ENCODE data around the gene DARS2.
A peak's percentile ranks its signal among the peaks of the same experiment; 100 is the strongest.
"Not testable (repeated sequence)": the region's sequence is repeated elsewhere in the genome, so short reads cannot be mapped to it uniquely, and the experiment has no call there.

The DARS2 gene

DNA sequence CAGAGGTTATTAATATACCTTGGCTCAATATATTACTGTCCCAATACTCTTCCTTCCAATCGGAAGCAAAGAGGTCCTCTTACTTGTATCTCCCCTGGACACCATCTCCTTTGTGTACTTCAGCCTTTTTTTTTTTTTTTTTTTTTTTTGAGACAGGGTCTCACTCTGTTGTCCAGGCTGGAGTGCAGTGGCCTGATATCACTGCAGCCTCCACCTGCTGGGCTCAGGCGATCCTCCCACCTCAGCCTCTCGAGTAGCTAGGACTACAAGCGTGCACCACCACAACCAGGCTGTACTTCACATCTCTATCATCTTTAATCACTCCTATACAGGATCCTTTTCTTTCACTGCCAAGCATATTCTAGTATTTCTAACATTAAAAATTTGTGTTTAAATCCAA lies 2.8 kb upstream of the DARS2 start:
- Histone ChIP-seq H3K27ac (ENCODE audit: low read depth, low read length) (no peak overlapping the region), H3K36me3 (ENCODE audit: control insufficient read depth, insufficient read depth, low read length) (peaks cover 25% of the 10 kb centered on the region), H3K4me3 (ENCODE audit: low read depth, low read length) (no peak overlapping the region), H3K9me3 (ENCODE audit: control insufficient read depth, insufficient read depth, low read depth, low read length) (no peaks in the 10 kb centered on the region), H3K9ac (ENCODE audit: low read length) (no peak overlapping the region), H3K4me1 (ENCODE audit: control insufficient read depth, insufficient read depth, low read length) (peaks cover 6% of the 10 kb centered on the region; the same call in 1 of the 2 replicates), H3K27me3 (ENCODE audit: control insufficient read depth, insufficient read depth, low read length) (no peaks in the 10 kb centered on the region)

DNA sequence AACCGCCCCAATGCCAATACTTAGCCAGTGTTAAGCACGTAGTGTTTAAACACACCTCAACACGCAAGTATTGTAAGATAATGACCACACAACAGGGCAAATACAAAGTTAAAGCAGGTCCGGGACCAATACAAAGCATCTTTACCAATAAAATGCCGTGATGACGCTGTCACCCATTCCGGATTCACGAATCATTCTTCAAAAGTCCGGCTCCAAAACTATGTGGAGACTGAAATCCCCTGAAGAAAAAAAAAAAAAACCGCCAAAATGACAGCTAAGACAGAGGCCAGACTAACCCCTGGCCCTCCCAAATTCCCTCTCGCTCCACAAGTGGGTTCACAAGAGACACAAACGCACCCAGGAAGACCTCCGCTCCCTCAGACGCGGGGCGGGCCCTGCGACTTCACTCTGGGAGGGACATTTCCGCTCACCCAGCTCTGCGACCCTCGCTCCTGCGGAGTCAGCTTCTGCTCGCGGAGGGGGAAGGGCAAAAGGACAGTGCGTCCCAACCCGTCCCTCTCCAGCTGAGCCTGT lies 625 bp upstream of the DARS2 start:
- Histone ChIP-seq H3K9ac (ENCODE audit: low read length) (peak overlapping the region; percentile 95), H3K9me3 (ENCODE audit: control insufficient read depth, insufficient read depth, low read depth, low read length) (no peaks in the 10 kb centered on the region), H3K36me3 (ENCODE audit: control insufficient read depth, insufficient read depth, low read length) (peaks cover 21% of the 10 kb centered on the region), H3K27me3 (ENCODE audit: control insufficient read depth, insufficient read depth, low read length) (no peaks in the 10 kb centered on the region), H3K27ac (ENCODE audit: low read depth, low read length) (peak overlapping the region; percentile 82), H3K4me1 (ENCODE audit: control insufficient read depth, insufficient read depth, low read length) (peaks cover 6% of the 10 kb centered on the region; the same call in 1 of the 2 replicates), H3K4me3 (ENCODE audit: low read depth, low read length) (peak overlapping the region; percentile 82)

DNA sequence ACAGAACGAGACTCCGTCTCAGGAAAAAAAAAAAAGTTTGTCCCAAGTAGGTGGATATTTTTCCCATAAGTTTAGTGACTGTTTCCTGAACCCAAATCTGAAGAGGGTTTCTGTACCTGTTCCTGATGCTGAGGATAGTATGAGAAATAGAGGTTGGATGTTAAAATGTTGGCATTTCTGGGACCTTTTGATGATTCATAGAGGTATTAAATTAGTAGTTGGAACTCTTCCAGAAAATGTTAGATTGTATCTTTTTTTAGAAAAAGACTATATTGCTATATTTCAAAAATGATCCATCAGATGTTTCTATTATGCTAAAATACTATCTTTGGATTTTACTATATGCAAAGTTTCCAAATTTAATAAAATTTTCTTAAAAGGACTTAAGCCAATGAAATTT lies 3.1 kb downstream of the DARS2 start:
- H3K9me3 ChIP-seq (ENCODE audit: control insufficient read depth, insufficient read depth, low read depth, low read length), result no peaks in the 10 kb centered on the region
- H3K27me3 ChIP-seq (ENCODE audit: control insufficient read depth, insufficient read depth, low read length), result no peaks in the 10 kb centered on the region
- peaks cover 6% of the 10 kb centered on the region; the same call in 1 of the 2 replicates for H3K4me1 ChIP-seq (ENCODE audit: control insufficient read depth, insufficient read depth, low read length)
- H3K36me3 ChIP-seq (ENCODE audit: control insufficient read depth, insufficient read depth, low read length), result peaks cover 24% of the 10 kb centered on the region
- H3K4me3 ChIP-seq (ENCODE audit: low read depth, low read length), result no peak overlapping the region
- no peak overlapping the region for H3K27ac ChIP-seq (ENCODE audit: low read depth, low read length)
- H3K9ac ChIP-seq (ENCODE audit: low read length), result no peak overlapping the region

DNA sequence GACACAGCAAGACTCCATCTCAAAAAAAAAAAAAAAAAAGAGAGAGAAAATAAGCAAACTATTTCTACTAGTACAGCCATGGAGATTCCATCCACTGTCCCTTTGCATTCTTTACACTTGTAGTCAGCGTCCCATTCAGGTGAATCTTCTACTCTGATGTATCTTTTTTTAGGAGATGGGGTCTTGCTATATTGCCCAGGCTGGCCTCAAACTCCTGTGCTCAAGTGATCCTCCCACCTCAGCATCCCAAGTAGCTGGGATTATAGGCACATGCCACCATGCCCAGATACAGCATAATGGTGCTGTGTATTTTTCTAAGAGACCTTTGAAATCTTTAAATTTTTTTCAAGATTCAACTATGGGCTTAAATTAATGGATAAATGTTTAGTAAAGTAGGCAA lies 8.3 kb downstream of the DARS2 start:
- no peaks in the 10 kb centered on the region for H3K27me3 ChIP-seq (ENCODE audit: control insufficient read depth, insufficient read depth, low read length)
- H3K27ac ChIP-seq (ENCODE audit: low read depth, low read length), result no peak overlapping the region
- peaks cover 59% of the 10 kb centered on the region for H3K36me3 ChIP-seq (ENCODE audit: control insufficient read depth, insufficient read depth, low read length)
- H3K9me3 ChIP-seq (ENCODE audit: control insufficient read depth, insufficient read depth, low read depth, low read length), result no peaks in the 10 kb centered on the region
- H3K4me3 ChIP-seq (ENCODE audit: low read depth, low read length), result no peak overlapping the region
- no peaks in the 10 kb centered on the region for H3K4me1 ChIP-seq (ENCODE audit: control insufficient read depth, insufficient read depth, low read length)
- H3K9ac ChIP-seq (ENCODE audit: low read length), result no peak overlapping the region

DNA sequence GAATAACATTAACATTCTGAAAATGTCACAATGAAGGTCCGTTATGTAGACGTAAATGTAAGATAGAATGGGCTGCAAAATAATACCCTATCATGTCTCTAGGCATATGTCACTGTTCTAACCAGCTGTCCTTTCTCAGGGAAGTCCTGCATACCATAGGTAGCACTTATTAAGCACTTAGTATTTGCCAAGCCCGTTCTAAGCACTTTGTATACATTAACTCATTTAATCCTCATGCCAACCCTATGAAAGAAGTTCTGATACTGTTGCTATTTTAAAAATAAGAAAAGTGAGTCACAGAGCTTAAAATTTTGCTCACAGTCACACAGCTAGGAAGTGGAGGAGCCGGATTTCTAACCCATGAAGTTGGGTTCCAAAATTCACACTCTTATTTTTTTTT lies 27.6 kb downstream of the DARS2 start:
- Histone ChIP-seq H3K4me1 (ENCODE audit: control insufficient read depth, insufficient read depth, low read length) (peaks cover 14% of the 10 kb centered on the region), H3K27ac (ENCODE audit: low read depth, low read length) (no peak overlapping the region), H3K9ac (ENCODE audit: low read length) (no peak overlapping the region), H3K4me3 (ENCODE audit: low read depth, low read length) (no peak overlapping the region), H3K27me3 (ENCODE audit: control insufficient read depth, insufficient read depth, low read length) (no peaks in the 10 kb centered on the region), H3K9me3 (ENCODE audit: control insufficient read depth, insufficient read depth, low read depth, low read length) (no peaks in the 10 kb centered on the region), H3K36me3 (ENCODE audit: control insufficient read depth, insufficient read depth, low read length) (peaks cover 43% of the 10 kb centered on the region)

DNA sequence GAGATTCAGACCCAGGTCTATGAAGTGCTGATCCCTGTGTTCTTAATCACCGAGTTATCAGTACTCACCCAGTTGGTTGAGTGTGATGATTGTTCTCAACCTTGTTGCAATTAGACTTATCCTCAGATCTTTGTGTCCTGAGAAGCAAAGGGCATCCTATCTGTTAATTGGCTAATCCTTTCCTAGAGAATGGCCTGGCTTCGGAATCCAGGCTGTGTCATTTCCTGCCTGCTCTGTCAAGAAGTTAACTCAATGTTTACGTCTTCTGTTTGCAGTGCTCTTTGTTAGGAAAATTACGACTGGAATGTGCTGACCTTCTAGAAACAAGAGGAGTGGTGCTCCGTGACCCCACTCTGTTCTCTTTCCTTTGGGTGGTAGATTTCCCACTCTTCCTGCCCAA lies 28.6 kb downstream of the DARS2 start:
- Histone ChIP-seq H3K9me3 (ENCODE audit: control insufficient read depth, insufficient read depth, low read depth, low read length) (no peaks in the 10 kb centered on the region), H3K27me3 (ENCODE audit: control insufficient read depth, insufficient read depth, low read length) (no peaks in the 10 kb centered on the region), H3K36me3 (ENCODE audit: control insufficient read depth, insufficient read depth, low read length) (peaks cover 52% of the 10 kb centered on the region), H3K9ac (ENCODE audit: low read length) (no peak overlapping the region), H3K27ac (ENCODE audit: low read depth, low read length) (peak overlapping the region; percentile 77), H3K4me1 (ENCODE audit: control insufficient read depth, insufficient read depth, low read length) (peaks cover 14% of the 10 kb centered on the region), H3K4me3 (ENCODE audit: low read depth, low read length) (no peak overlapping the region)

DNA sequence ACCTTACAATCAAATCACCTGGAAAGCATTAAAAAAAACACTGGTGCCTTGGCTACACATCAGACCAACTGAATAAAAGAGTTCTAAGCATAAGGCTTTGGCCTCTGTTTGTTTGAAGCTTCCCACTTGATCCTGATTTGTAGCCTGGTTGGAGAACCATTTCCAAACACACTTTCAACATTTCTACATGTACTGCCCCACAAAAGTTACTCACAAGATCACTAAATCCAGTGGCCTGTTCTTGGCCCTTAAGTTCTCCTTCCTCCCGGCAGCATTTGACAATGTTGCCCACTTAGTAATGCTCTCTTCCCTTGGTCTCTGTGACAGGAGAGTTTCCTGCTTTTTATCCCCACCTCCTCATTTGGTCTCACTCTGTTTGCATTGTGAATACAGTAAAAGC lies 31.5 kb downstream of the DARS2 start:
- H3K4me3 ChIP-seq (ENCODE audit: low read depth, low read length), result no peak overlapping the region
- no peak overlapping the region for H3K9ac ChIP-seq (ENCODE audit: low read length)
- H3K27me3 ChIP-seq (ENCODE audit: control insufficient read depth, insufficient read depth, low read length), result no peaks in the 10 kb centered on the region
- H3K4me1 ChIP-seq (ENCODE audit: control insufficient read depth, insufficient read depth, low read length), result peaks cover 14% of the 10 kb centered on the region
- H3K9me3 ChIP-seq (ENCODE audit: control insufficient read depth, insufficient read depth, low read depth, low read length), result no peaks in the 10 kb centered on the region
- H3K36me3 ChIP-seq (ENCODE audit: control insufficient read depth, insufficient read depth, low read length), result peaks cover 66% of the 10 kb centered on the region
- no peak overlapping the region for H3K27ac ChIP-seq (ENCODE audit: low read depth, low read length)

DNA sequence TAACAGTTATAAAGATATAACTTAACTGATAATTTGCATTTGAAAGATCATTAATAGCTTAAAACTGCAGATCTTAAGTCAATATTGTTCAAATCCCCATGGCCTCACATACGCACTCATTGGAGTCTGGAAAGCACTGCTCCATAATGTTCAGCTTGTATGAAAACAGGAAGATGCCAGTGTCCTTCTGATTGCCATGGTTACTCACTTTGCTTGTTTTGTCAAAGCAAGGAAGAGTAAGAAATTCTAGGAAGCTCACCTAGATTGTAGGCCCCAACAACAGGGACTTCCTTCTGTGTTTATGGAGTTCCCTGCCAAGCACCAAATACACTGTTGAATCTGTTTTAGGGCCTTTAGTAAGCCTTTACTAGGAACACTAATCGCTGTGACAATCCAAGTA lies 32.4 kb downstream of the DARS2 start:
- Histone ChIP-seq H3K36me3 (ENCODE audit: control insufficient read depth, insufficient read depth, low read length) (peaks cover 61% of the 10 kb centered on the region), H3K4me3 (ENCODE audit: low read depth, low read length) (no peak overlapping the region), H3K9me3 (ENCODE audit: control insufficient read depth, insufficient read depth, low read depth, low read length) (no peaks in the 10 kb centered on the region), H3K27me3 (ENCODE audit: control insufficient read depth, insufficient read depth, low read length) (no peaks in the 10 kb centered on the region), H3K9ac (ENCODE audit: low read length) (no peak overlapping the region), H3K4me1 (ENCODE audit: control insufficient read depth, insufficient read depth, low read length) (peaks cover 14% of the 10 kb centered on the region), H3K27ac (ENCODE audit: low read depth, low read length) (no peak overlapping the region)

DNA sequence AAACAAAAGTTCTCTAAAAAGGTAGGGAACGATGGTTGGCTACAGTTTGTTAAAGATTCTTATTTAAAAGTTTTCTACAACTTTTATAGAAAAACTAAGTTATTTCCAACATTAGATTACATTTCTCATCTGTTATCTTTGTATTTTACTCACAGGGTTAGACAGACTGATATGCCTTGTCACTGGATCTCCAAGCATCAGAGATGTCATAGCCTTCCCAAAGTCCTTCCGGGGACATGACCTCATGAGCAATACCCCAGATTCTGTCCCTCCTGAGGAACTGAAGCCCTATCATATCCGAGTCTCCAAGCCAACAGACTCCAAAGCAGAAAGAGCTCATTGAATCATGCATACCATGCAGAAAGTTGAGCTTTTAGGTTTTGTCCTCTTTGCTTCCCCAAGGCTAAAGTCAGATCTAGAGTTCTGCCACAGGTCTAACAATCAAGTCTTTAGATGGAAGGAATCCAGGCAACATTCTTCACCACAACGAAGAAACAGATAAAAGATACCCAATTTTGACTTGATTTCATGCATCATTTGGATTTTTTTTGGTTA lies 33.0 kb downstream of the DARS2 start:
- no peak overlapping the region for H3K27ac ChIP-seq (ENCODE audit: low read depth, low read length)
- peaks cover 59% of the 10 kb centered on the region for H3K36me3 ChIP-seq (ENCODE audit: control insufficient read depth, insufficient read depth, low read length)
- no peaks in the 10 kb centered on the region for H3K27me3 ChIP-seq (ENCODE audit: control insufficient read depth, insufficient read depth, low read length)
- no peak overlapping the region for H3K9ac ChIP-seq (ENCODE audit: low read length)
- peaks cover 14% of the 10 kb centered on the region for H3K4me1 ChIP-seq (ENCODE audit: control insufficient read depth, insufficient read depth, low read length)
- no peak overlapping the region for H3K4me3 ChIP-seq (ENCODE audit: low read depth, low read length)
- no peaks in the 10 kb centered on the region for H3K9me3 ChIP-seq (ENCODE audit: control insufficient read depth, insufficient read depth, low read depth, low read length)

DNA sequence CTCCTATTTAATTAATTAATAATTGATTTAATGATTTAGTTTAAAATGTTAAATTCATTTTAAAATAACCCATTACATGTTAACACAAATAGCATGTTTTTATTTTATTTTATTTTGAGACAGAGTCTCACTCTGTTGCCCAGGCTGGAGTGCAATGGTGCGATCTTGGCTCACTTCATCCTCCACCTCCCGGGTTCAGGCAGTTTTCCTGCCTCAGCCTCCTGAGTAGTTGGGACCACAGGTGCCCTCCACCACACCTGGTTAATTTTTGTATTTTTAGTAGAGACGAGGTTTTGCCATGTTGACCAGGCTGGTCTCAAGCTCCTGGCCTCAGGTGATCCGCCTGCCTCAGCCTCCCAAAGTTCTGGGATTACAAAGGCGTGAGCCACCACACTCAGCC lies 35.1 kb downstream of the DARS2 start:
- H3K9me3 ChIP-seq (ENCODE audit: control insufficient read depth, insufficient read depth, low read depth, low read length); H3K9ac ChIP-seq (ENCODE audit: low read length); H3K27ac ChIP-seq (ENCODE audit: low read depth, low read length); H3K4me1 ChIP-seq (ENCODE audit: control insufficient read depth, insufficient read depth, low read length); H3K4me3 ChIP-seq (ENCODE audit: low read depth, low read length); H3K27me3 ChIP-seq (ENCODE audit: control insufficient read depth, insufficient read depth, low read length): not testable (repeated sequence)
- peaks cover 68% of the 10 kb centered on the region for H3K36me3 ChIP-seq (ENCODE audit: control insufficient read depth, insufficient read depth, low read length)

DNA sequence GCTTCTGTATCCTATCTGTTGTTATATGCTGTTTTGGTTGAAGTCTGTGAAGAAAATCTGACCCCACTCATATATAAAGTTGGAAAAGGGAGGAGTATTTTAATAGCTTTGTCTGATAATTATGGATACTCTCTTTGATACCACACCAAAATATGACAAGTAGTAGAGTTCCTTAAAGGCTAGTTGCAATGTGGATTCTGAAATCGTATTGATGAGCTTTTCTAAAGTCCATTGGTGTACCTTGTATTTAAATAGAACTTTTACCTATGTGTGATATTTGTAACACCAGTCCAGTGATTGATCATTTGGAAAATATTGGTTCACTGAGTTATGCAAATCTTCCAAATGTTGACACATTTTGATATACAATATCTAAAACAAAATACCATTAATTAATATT lies 35.6 kb downstream of the DARS2 start:
- Histone ChIP-seq H3K4me1 (ENCODE audit: control insufficient read depth, insufficient read depth, low read length) (0 out of 2 replicates have a peak, but pooled peaks cover 4% of the 10 kb centered on the region), H3K27me3 (ENCODE audit: control insufficient read depth, insufficient read depth, low read length) (no peaks in the 10 kb centered on the region), H3K27ac (ENCODE audit: low read depth, low read length) (no peak overlapping the region), H3K9me3 (ENCODE audit: control insufficient read depth, insufficient read depth, low read depth, low read length) (no peaks in the 10 kb centered on the region), H3K36me3 (ENCODE audit: control insufficient read depth, insufficient read depth, low read length) (peaks cover 69% of the 10 kb centered on the region), H3K9ac (ENCODE audit: low read length) (no peak overlapping the region), H3K4me3 (ENCODE audit: low read depth, low read length) (no peak overlapping the region)
